HG02943 (cell line): Measurements from ENCODE around the gene CARD6.
"Not testable (repeated sequence)": the region's sequence is repeated elsewhere in the genome, so short reads cannot be mapped to it uniquely, and the experiment has no call there.

Experiments used
- ATAC-seq: cut with Tn5 transposase; IDR thresholded peaks from one replicate; pipeline ENCODE4 v1.9.1; 2021; ENCODE audit warnings: mild to moderate bottlenecking, low read depth, moderate library complexity; ENCODE audit not compliant: unreplicated experiment

CARD6 gene

GRCh38 chr5:40827188-40827977 lies 13.8 kb upstream of the CARD6 start:
- ATAC-seq: no peak

- no peak for ATAC-seq
Observed at GRCh38 chr5:40828021-40828631, 13.0 kb upstream of the CARD6 start.

- no peak for ATAC-seq
Observed at GRCh38 chr5:40828690-40829661, 12.2 kb upstream of the CARD6 start.

- ATAC-seq: no peak
Observed at GRCh38 chr5:40829748-40830533, 11.2 kb upstream of the CARD6 start.

GRCh38 chr5:40831346-40832210 lies 9.6 kb upstream of the CARD6 start:
- no peak for ATAC-seq

- ATAC-seq: no peak
Observed at GRCh38 chr5:40832345-40832744, 8.8 kb upstream of the CARD6 start.

GRCh38 chr5:40833712-40834229 lies 7.4 kb upstream of the CARD6 start:
- no peak for ATAC-seq

- ATAC-seq: peak; percentile 2
Observed at GRCh38 chr5:40834391-40834848, 6.7 kb upstream of the CARD6 start.

- ATAC-seq: peak; percentile 99
Observed at GRCh38 chr5:40834849-40835787, 6.0 kb upstream of the CARD6 start, which contains the start of gene RPL37. RPL37 (minus strand) TSS chr5:40835222; CDS start chr5:40835185, 37 bp downstream.

GRCh38 chr5:40838086-40838485 lies 3.1 kb upstream of the CARD6 start:
- no peak for ATAC-seq

- no peak for ATAC-seq
Observed at GRCh38 chr5:40842351-40842750, 1.2 kb downstream of the CARD6 start.

GRCh38 chr5:40844565-40844964 lies 3.4 kb downstream of the CARD6 start:
- no peak for ATAC-seq

GRCh38 chr5:40846371-40846770 lies 5.2 kb downstream of the CARD6 start:
- ATAC-seq: no peak

- no peak for ATAC-seq
Observed at GRCh38 chr5:40847525-40847924, 6.4 kb downstream of the CARD6 start.

- ATAC-seq: no peak
Observed at GRCh38 chr5:40853632-40854192, 12.5 kb downstream of the CARD6 start.

GRCh38 chr5:40860711-40861110 lies 19.5 kb downstream of the CARD6 start:
- no peak for ATAC-seq

GRCh38 chr5:40865004-40865403 lies 23.8 kb downstream of the CARD6 start:
- ATAC-seq: not testable (repeated sequence)
